H9 (cell line): ENCODE results near the gene CDC42. TPM values are rescaled to one million over a fixed set of nuclear protein-coding genes. Genes with fewer than 3 reads are reported as not detected.
"Not testable (repeated sequence)": the region's sequence is repeated elsewhere in the genome, so short reads cannot be mapped to it uniquely, and the experiment has no call there.

Experiments used
- DNase-seq: peaks from one replicate; pipeline ENCODE4 v3.0.0-alpha.2; 2017
- H2AFZ ChIP-seq: one replicate; pipeline ENCODE4 v1.6.1; 2013; ENCODE audit warnings: mild to moderate bottlenecking, low read length, control low read depth, moderate library complexity
- H2AK5ac ChIP-seq: 2 replicates; pipeline ENCODE4 v1.6.1; 2013; ENCODE audit warnings: low read length, control low read depth, mixed read lengths; ENCODE audit not compliant: insufficient read length
- H2BK120ac ChIP-seq: one replicate; pipeline ENCODE4 v1.6.1; 2013; ENCODE audit warnings: low read depth, mild to moderate bottlenecking, low read length, control low read depth, inconsistent platforms; ENCODE audit not compliant: poor library complexity, severe bottlenecking
- H2BK12ac ChIP-seq: 2 replicates; pipeline ENCODE4 v1.6.1; 2013; ENCODE audit warnings: low read length, control low read depth, mixed read lengths, low read depth; ENCODE audit not compliant: insufficient read length
- H2BK15ac ChIP-seq: 2 replicates; pipeline ENCODE4 v1.6.1; 2013; ENCODE audit warnings: low read depth, low read length, control low read depth
- H2BK20ac ChIP-seq: one replicate; pipeline ENCODE4 v1.6.1; 2013; ENCODE audit warnings: low read depth, mild to moderate bottlenecking, low read length, control low read depth, inconsistent platforms; ENCODE audit not compliant: poor library complexity, severe bottlenecking
- H2BK5ac ChIP-seq: 2 replicates; pipeline ENCODE4 v1.6.1; 2013; ENCODE audit warnings: low read length, control low read depth, mixed read lengths; ENCODE audit not compliant: insufficient read length
- H3K14ac ChIP-seq: 2 replicates; pipeline ENCODE4 v1.6.1; 2013; ENCODE audit warnings: low read length, control low read depth; ENCODE audit not compliant: insufficient read depth
- H3K18ac ChIP-seq: 2 replicates; pipeline ENCODE4 v1.6.1; 2013; ENCODE audit warnings: low read depth, mild to moderate bottlenecking, mixed read lengths, low read length, control low read depth; ENCODE audit not compliant: insufficient read length
- H3K23ac ChIP-seq: 2 replicates; pipeline ENCODE4 v1.6.1; 2013; ENCODE audit warnings: low read length, control low read depth, mixed read lengths, low read depth; ENCODE audit not compliant: insufficient read length
- H3K23me2 ChIP-seq: 2 replicates; pipeline ENCODE4 v1.6.1; 2013; ENCODE audit warnings: low read depth, mild to moderate bottlenecking, mixed read lengths, low read length, control low read depth; ENCODE audit not compliant: insufficient read length, poor library complexity, severe bottlenecking
- H3K27ac ChIP-seq: 2 replicates; pipeline ENCODE4 v1.5.1; 2013; ENCODE audit warnings: low read length, control low read depth, mixed read lengths, low read depth; ENCODE audit not compliant: insufficient read length
- H3K27me3 ChIP-seq: 2 replicates; pipeline ENCODE4 v1.6.1; 2013; ENCODE audit warnings: low read length, control low read depth, inconsistent platforms; ENCODE audit not compliant: insufficient read depth
- H3K4ac ChIP-seq: 2 replicates; pipeline ENCODE4 v1.6.1; 2013; ENCODE audit warnings: low read depth, mild to moderate bottlenecking, control low read depth, inconsistent platforms, low read length, moderate library complexity
- H3K4me1 ChIP-seq: 2 replicates; pipeline ENCODE4 v1.6.1; 2013; ENCODE audit warnings: low read length, control low read depth, inconsistent platforms; ENCODE audit not compliant: insufficient read depth
- H3K4me2 ChIP-seq: 2 replicates; pipeline ENCODE4 v1.6.1; 2013; ENCODE audit warnings: low read length, control low read depth, mixed read lengths; ENCODE audit not compliant: insufficient read length, insufficient read depth
- H3K56ac ChIP-seq: 2 replicates; pipeline ENCODE4 v1.6.1; 2013; ENCODE audit warnings: low read depth, mild to moderate bottlenecking, mixed read lengths, low read length, control low read depth; ENCODE audit not compliant: insufficient read length
- H3K79me1 ChIP-seq: 2 replicates; pipeline ENCODE4 v1.6.1; 2013; ENCODE audit warnings: low read depth, mild to moderate bottlenecking, moderate library complexity, low read length, control low read depth, inconsistent platforms; ENCODE audit not compliant: insufficient read depth, poor library complexity, severe bottlenecking
- H3K79me2 ChIP-seq: 2 replicates; pipeline ENCODE4 v1.6.1; 2013; ENCODE audit warnings: low read length, control low read depth, inconsistent platforms; ENCODE audit not compliant: insufficient read depth
- H3K9ac ChIP-seq: 2 replicates; pipeline ENCODE4 v1.6.1; 2013; ENCODE audit warnings: low read length, control low read depth, mixed read lengths; ENCODE audit not compliant: insufficient read length; ENCODE audit errors: extremely low read depth
- H3K9me3 ChIP-seq: one replicate; pipeline ENCODE4 v1.6.1; 2013; ENCODE audit warnings: low read depth, low read length, inconsistent platforms; ENCODE audit not compliant: control insufficient read depth
- H3T11ph ChIP-seq: one replicate; pipeline ENCODE4 v1.6.1; 2013; ENCODE audit warnings: mild to moderate bottlenecking, low read length, control low read depth, inconsistent platforms
- H4K20me1 ChIP-seq: one replicate; pipeline ENCODE4 v1.6.1; 2013; ENCODE audit not compliant: control insufficient read depth, insufficient read length, insufficient read depth
- H4K5ac ChIP-seq: 2 replicates; pipeline ENCODE4 v1.6.1; 2013; ENCODE audit warnings: low read depth, mild to moderate bottlenecking, mixed read lengths, low read length, control low read depth; ENCODE audit not compliant: insufficient read length
- H4K8ac ChIP-seq: replicated peaks from 2 replicates; pipeline ENCODE4 v1.6.1; 2013; ENCODE audit warnings: low read length, control low read depth, mixed read lengths, low read depth; ENCODE audit not compliant: insufficient read length
- H4K91ac ChIP-seq: 2 replicates; pipeline ENCODE4 v1.6.1; 2013; ENCODE audit warnings: low read depth, mild to moderate bottlenecking, moderate library complexity, mixed read lengths, low read length, control low read depth; ENCODE audit not compliant: insufficient read length
- H3K27ac Mint-ChIP-seq, 3 experiments: 2 replicates in 2 of 3; 3 replicates in 1 of 3; pipeline ENCODE4 v1.8.0; 2020 to 2021; ENCODE audit warnings: mixed read lengths in 3 of 3, mild to moderate bottlenecking in 1 of 3, moderate library complexity in 1 of 3
- H3K27me3 Mint-ChIP-seq: 2 replicates; pipeline ENCODE4 v1.8.0; 2021; ENCODE audit warnings: low read depth, mild to moderate bottlenecking, moderate library complexity, mixed read lengths
- H3K36me3 Mint-ChIP-seq, 3 experiments: 2 replicates in 2 of 3; 3 replicates in 1 of 3; pipeline ENCODE4 v1.8.0; 2020 to 2021; ENCODE audit warnings: low read depth in 3 of 3, mixed read lengths in 3 of 3; ENCODE audit not compliant: insufficient read depth in 1 of 3
- H3K4me1 Mint-ChIP-seq, 2 experiments: 2 replicates each; pipeline ENCODE4 v1.8.0; 2020; ENCODE audit warnings: mixed read lengths in 2 of 2
- H3K4me3 Mint-ChIP-seq, 2 experiments: 2 replicates in 1 of 2; 3 replicates in 1 of 2; pipeline ENCODE4 v1.8.0; 2020 to 2021; ENCODE audit warnings: mild to moderate bottlenecking in 2 of 2, mixed read lengths in 2 of 2, moderate library complexity in 1 of 2
- H3K9me3 Mint-ChIP-seq, 2 experiments: 2 replicates in 1 of 2; 3 replicates in 1 of 2; pipeline ENCODE4 v1.8.0; 2020; ENCODE audit warnings: mild to moderate bottlenecking in 2 of 2, mixed read lengths in 2 of 2, moderate library complexity in 1 of 2
- WGBS: extraction: QIAGEN DNeasy Blood & Tissue Kit; methylation state at CpG from one replicate; pipeline ENCODE4 v1.1.7; 2013; ENCODE audit warnings: missing lambda C conversion rate, low lambda C conversion rate, mixed read lengths; ENCODE audit not compliant: insufficient read length; ENCODE audit errors: extremely low coverage; 5-methylcytosine and 5-hydroxymethylcytosine counted together
- long read RNA-seq: library from polyadenylated mRNA; unstranded; transcript quantifications from one replicate; pipeline ENCODE4 v2.0.0, GENCODE V29; 2020
- total RNA-seq: library from RNA; stranded (reverse); gene quantifications from 2 replicates; pipeline ENCODE4 v1.2.1, GENCODE V29; 2021
- TF ChIP-seq, protein P1 (sequence below): fragments of 200-600 bp; sonication (generic); conservative IDR thresholded peaks from 3 replicates; pipeline ENCODE4 v1.8.0; 2021; ENCODE audit warnings: antibody characterized with exemption, mild to moderate bottlenecking

Gene CDC42
- total RNA-seq = 178 and 197 TPM in 2 replicates
- long read RNA-seq, partial matches to known transcripts = 28 of 184 reads
- long read RNA-seq, other reads (novel, unspliced or antisense) = 152 of 184 reads

DNA sequence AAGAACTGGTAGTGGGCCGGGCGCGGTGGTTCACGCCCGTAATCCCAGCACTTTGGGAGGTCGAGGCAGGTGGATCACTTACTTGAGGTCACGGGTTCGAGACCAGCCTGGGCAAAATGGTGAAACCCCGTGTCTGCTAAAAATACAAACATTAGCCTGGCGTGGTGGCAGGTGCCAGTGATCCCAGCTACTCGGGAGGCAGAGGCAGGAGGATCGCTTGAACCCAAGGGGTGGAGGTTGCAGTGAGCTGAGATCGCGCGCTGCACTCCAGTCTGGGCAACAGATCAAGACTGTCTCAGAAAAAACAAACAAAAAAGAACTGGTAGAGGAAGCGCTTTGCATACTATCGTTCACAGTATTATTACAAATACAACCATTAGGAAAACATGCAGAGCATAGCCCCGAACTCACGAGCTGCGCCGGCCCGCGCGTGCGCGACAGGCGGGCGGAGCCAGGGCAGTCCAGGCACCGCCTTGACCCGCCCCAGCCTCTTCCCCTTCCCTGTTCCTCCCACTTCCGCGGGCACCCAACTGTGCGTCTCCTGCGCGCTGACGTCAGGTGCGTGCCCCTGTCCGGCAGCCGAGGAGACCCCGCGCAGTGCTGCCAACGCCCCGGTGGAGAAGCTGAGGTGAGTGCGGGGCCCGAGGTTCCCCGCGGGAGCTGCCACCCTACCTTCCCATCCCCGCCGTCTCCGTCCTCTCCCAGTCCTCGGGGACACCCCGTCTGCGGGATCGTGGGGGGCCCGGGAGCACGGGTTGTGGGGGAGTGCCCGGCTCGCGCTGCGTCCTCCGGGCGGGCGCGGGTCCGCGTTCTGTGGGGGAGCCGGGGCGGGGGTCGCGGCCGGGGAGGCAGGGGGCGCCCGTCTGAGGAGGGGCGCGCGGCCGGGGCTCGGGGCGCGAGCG, at the start of gene CDC42:
CDC42 (plus strand) TSS at position 595 of the 902 bp plus-strand sequence. CDS start 25,770 bp downstream, outside the sequence.
- Histone ChIP-seq H2BK20ac (no peak within 1 kb of the TSS), H3K14ac (peak within 1 kb of the TSS; percentile 91), H2BK5ac (peak within 1 kb of the TSS; percentile 4), H4K5ac (no peak within 1 kb of the TSS), H3K23me2 (peaks cover 6% of the 10 kb centered on the region), H4K8ac (no peak within 1 kb of the TSS), H2AFZ (no peak within 1 kb of the TSS), H2BK12ac (no peak within 1 kb of the TSS), H4K91ac (no peak within 1 kb of the TSS), H3K56ac (no peak within 1 kb of the TSS), H3K4me1 (no peaks in the 10 kb centered on the region; the same call in 1 of the 2 replicates), H2BK15ac (no peak within 1 kb of the TSS), H3K4ac (peak within 1 kb of the TSS; percentile 19; the same call in 1 of the 2 replicates), H3K79me1 (peaks cover 7% of the 10 kb centered on the region), H3K23ac (no peak within 1 kb of the TSS), H2AK5ac (no peak within 1 kb of the TSS), H3K4me2 (peak within 1 kb of the TSS; percentile 100), H3K9me3 (no peaks in the 10 kb centered on the region), H3T11ph (no peak within 1 kb of the TSS), H2BK120ac (no peak within 1 kb of the TSS), H3K27ac (peak within 1 kb of the TSS; percentile 67), H3K27me3 (no peaks in the 10 kb centered on the region), H3K18ac (peak within 1 kb of the TSS; percentile 86), H4K20me1 (no peaks in the 10 kb centered on the region), H3K9ac (peak within 1 kb of the TSS; percentile 95), H3K79me2 (peaks cover 29% of the 10 kb centered on the region; the same call in 1 of the 2 replicates)
- no CpG with 5 or more reads among the region's 81 CpGs for WGBS
- TF ChIP-seq, protein P1, sequence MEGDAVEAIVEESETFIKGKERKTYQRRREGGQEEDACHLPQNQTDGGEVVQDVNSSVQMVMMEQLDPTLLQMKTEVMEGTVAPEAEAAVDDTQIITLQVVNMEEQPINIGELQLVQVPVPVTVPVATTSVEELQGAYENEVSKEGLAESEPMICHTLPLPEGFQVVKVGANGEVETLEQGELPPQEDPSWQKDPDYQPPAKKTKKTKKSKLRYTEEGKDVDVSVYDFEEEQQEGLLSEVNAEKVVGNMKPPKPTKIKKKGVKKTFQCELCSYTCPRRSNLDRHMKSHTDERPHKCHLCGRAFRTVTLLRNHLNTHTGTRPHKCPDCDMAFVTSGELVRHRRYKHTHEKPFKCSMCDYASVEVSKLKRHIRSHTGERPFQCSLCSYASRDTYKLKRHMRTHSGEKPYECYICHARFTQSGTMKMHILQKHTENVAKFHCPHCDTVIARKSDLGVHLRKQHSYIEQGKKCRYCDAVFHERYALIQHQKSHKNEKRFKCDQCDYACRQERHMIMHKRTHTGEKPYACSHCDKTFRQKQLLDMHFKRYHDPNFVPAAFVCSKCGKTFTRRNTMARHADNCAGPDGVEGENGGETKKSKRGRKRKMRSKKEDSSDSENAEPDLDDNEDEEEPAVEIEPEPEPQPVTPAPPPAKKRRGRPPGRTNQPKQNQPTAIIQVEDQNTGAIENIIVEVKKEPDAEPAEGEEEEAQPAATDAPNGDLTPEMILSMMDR = no peak
- Mint-ChIP-seq H3K27me3 (no peaks in the 10 kb centered on the region; the same call in 1 of the 2 replicates), H3K9me3 (no peaks in the 10 kb centered on the region), H3K36me3 (peaks cover 0 to 10% (median 10%) of the 10 kb centered on the region in 3 experiments; a peak in 4 of 7 replicates), H3K27ac (peak within 1 kb of the TSS; percentile 94 to 98 (median 98)), H3K4me1 (peaks cover 17 to 25% of the 10 kb centered on the region in 2 experiments), H3K4me3 (peak within 1 kb of the TSS; percentile 94 to 97)
- peak; percentile 96 for DNase-seq

DNA sequence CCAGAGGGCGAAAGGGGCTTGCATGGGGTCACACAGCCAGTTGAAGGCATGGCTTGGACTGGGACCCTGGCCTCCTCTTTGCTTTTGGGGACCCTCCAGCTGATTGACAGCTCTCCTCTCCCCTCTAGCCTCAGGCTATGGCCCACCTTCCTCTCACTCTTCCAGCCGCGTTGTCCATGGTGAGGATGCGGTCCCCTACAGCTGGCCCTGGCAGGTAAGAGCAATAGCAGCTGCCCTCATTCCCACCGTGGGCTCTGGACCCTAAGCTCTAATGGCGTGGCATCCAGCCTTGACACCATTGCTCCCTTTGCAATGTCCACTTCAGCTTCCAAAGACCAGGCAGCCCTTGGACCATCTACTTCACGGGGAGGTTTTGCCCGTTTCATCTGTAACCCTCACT, 49.6 kb upstream of the CDC42 start:
- not testable (repeated sequence) for H3K79me1 ChIP-seq, H4K91ac ChIP-seq, H3K4me3 Mint-ChIP-seq, H2BK5ac ChIP-seq, DNase-seq, H3K18ac ChIP-seq, H3K27ac ChIP-seq, H2BK120ac ChIP-seq, H3K4me2 ChIP-seq, H3T11ph ChIP-seq, H3K56ac ChIP-seq, H3K4ac ChIP-seq, H4K20me1 ChIP-seq, H2BK12ac ChIP-seq, H2BK20ac ChIP-seq, H3K36me3 Mint-ChIP-seq, H3K9me3 ChIP-seq, H2AK5ac ChIP-seq, H2AFZ ChIP-seq, H3K4me1 ChIP-seq, H3K23me2 ChIP-seq, H3K9me3 Mint-ChIP-seq, H3K14ac ChIP-seq, H4K5ac ChIP-seq, H3K23ac ChIP-seq, H3K9ac ChIP-seq, H4K8ac ChIP-seq, H3K27me3 Mint-ChIP-seq, H3K27me3 ChIP-seq, H3K79me2 ChIP-seq, H2BK15ac ChIP-seq
- peaks cover 14% of the 10 kb centered on the region in 2 experiments; a peak in 3 of 4 replicates for H3K4me1 Mint-ChIP-seq
- H3K27ac Mint-ChIP-seq = peak overlapping the region in 1 of 3 experiments; percentile 73; a peak in 1 of 7 replicates
- whole genome bisulfite sequencing = no CpG with 5 or more reads among the region's 8 CpGs
